Putamen (tissue), 1 donor: ENCODE results near the gene CTBP2.
"Not testable (repeated sequence)": the region's sequence is repeated elsewhere in the genome, so short reads cannot be mapped to it uniquely, and the experiment has no call there.

ENCODE experiments used
- DNase-seq: peaks from one replicate; pipeline ENCODE4 v3.0.0-alpha.2; 2016; ENCODE audit warnings: low spot score

CTBP2 gene

GRCh38 chr10:125087191-125087896 lies 73.0 kb downstream of the CTBP2 start:
- DNase-seq, result no peak

GRCh38 chr10:125086691-125087090 lies 73.7 kb downstream of the CTBP2 start:
- DNase-seq, result no peak

- DNase-seq, result no peak
Observed at GRCh38 chr10:125085258-125086054, 74.9 kb downstream of the CTBP2 start.

- DNase-seq, result no peak
Observed at GRCh38 chr10:125084614-125085257, 75.6 kb downstream of the CTBP2 start.

- no peak for DNase-seq
Observed at GRCh38 chr10:125084191-125084613, 76.2 kb downstream of the CTBP2 start.

- no peak for DNase-seq
Observed at GRCh38 chr10:125083576-125083920, 76.8 kb downstream of the CTBP2 start.

GRCh38 chr10:125082881-125083575 lies 77.3 kb downstream of the CTBP2 start:
- DNase-seq, result no peak

- not testable (repeated sequence) for DNase-seq
Observed at GRCh38 chr10:125082471-125082870, 77.9 kb downstream of the CTBP2 start.

- DNase-seq, result no peak
Observed at GRCh38 chr10:125081931-125082330, 78.4 kb downstream of the CTBP2 start.

- DNase-seq, result no peak
Observed at GRCh38 chr10:125080984-125081383, 79.4 kb downstream of the CTBP2 start.

- no peak for DNase-seq
Observed at GRCh38 chr10:125080296-125080695, 80.1 kb downstream of the CTBP2 start.

- DNase-seq, result no peak
Observed at GRCh38 chr10:125079091-125079600, 81.2 kb downstream of the CTBP2 start.

GRCh38 chr10:125076891-125077541 lies 83.3 kb downstream of the CTBP2 start:
- no peak for DNase-seq

- no peak for DNase-seq
Observed at GRCh38 chr10:125076121-125076825, 84.1 kb downstream of the CTBP2 start.

- DNase-seq, result no peak
Observed at GRCh38 chr10:125073996-125074395, 86.4 kb downstream of the CTBP2 start.

- no peak for DNase-seq
Observed at GRCh38 chr10:125072794-125073193, 87.6 kb downstream of the CTBP2 start.

- no peak for DNase-seq
Observed at GRCh38 chr10:125071008-125071407, 89.4 kb downstream of the CTBP2 start.

- no peak for DNase-seq
Observed at GRCh38 chr10:125068406-125068805, 92.0 kb downstream of the CTBP2 start.

- no peak for DNase-seq
Observed at GRCh38 chr10:125067764-125068163, 92.6 kb downstream of the CTBP2 start.

GRCh38 chr10:125066764-125067450 lies 93.5 kb downstream of the CTBP2 start:
- no peak for DNase-seq
